Measurements from ENCODE around the gene MPZL1. TPM values are rescaled to one million over a fixed set of nuclear protein-coding genes. Genes with fewer than 3 reads are reported as not detected.
"Not testable (repeated sequence)": the region's sequence is repeated elsewhere in the genome, so short reads cannot be mapped to it uniquely, and the experiment has no call there.

The MPZL1 gene
- total and polyA plus RNA-seq, 2 donors (not counting 3 experiments of a cell fraction or from before 2014, with no cell fraction given) = 41.7 to 99.1 TPM

DNA sequence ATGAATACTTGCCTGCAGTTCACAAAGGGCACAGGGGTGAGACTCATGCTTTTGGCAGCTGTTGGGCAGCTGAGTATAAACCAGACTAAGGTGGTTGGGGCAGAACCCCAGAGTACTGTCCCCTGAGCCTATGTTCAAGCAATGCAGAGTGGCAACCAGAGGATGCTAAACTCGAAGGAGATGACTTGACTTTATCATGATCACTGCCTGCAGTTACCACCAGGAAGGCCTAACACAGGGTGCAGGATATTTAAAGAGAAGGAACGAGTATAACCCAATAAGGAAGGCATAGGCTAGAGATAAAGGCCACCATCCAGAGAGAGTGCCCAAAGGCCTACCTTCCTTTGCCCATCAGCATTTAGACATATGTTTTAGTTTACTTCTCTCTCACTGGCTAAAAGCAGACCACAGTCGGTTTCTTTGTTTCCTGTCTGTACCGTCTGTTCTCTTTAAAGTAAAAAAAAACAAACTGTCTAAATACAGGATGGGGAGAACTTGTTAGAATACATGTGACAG is 83.3 kb downstream of the MPZL1 start:
- no peak for FAIRE-seq

DNA sequence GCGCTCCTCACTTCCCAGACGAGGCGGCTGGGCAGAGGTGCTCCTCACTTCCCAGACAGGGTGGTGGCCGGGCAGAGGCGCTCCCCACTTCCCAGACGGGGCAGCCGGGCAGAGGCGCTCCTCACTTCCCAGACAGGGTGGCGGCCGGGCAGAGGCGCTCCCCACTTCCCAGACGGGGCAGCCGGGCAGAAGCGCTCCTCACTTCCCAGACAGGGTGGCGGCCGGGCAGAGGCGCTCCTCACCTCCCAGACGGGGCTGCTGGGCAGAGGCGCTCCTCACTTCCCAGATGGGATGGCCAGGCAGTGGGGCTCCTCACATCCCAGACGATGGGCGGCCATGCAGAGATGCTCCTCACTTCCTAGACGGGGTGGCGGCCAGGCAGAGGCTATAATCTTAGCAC is 84.5 kb downstream of the MPZL1 start:
- H3K4me2 ChIP-seq (ENCODE audit: insufficient read depth, low read length); H2AFZ ChIP-seq (ENCODE audit: low read depth, low read length); intact Hi-C loops (cut with micrococcal nuclease); H3K9me3 ChIP-seq (replicated peaks; ENCODE audit: control insufficient read depth, insufficient read depth, low read length); H3K9me1 ChIP-seq (replicated peaks; ENCODE audit: control insufficient read depth, extremely low read depth, insufficient read depth, low read length); H3K36me3 ChIP-seq (ENCODE audit: control insufficient read depth in 2 of 2, extremely low read depth in 1 of 2, insufficient read depth in 2 of 2, low read length in 2 of 2); DNase-seq (ENCODE audit: low read depth, low spot score); H3K27me3 ChIP-seq (ENCODE audit: control insufficient read depth in 2 of 2, insufficient read depth in 2 of 2, low read length in 2 of 2); FAIRE-seq; H3K4me1 ChIP-seq (ENCODE audit: control insufficient read depth, extremely low read depth, insufficient read depth, low read length); POLR2A ChIA-PET; H3K79me2 ChIP-seq (ENCODE audit: control insufficient read depth, insufficient read depth, low read length); dilution Hi-C loops (cut with MboI; ENCODE audit: extremely low pct_ligation_motif_present, low sequenced_read_pairs); H3K4me3 ChIP-seq (replicated peaks in 1 of 3; ENCODE audit: insufficient read depth in 1 of 3, low read depth in 1 of 3, low read length in 3 of 3); BruUV-seq (replicated peaks); H3K9ac ChIP-seq (replicated peaks; ENCODE audit: extremely low read depth, insufficient read depth, low read length); H3K27ac ChIP-seq (ENCODE audit: insufficient read depth, low read depth, low read length); H4K20me1 ChIP-seq (replicated peaks; ENCODE audit: control insufficient read depth, extremely low read depth, insufficient read depth, low read length): not testable (repeated sequence)
- CTCF ChIA-PET = interaction anchor here (2.3 kb wide), 1 partner anchor 276 kb away, joined by 9 read pairs; no protein-coding TSS in a partner anchor

More for the DNA sequence above, 83.3 kb downstream of the MPZL1 start:
- TF ChIP-seq, protein P1, sequence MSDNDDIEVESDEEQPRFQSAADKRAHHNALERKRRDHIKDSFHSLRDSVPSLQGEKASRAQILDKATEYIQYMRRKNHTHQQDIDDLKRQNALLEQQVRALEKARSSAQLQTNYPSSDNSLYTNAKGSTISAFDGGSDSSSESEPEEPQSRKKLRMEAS (IDR thresholded peaks at IDR 0.05; ENCODE audit: insufficient read depth, insufficient read length) = no peak
- TF ChIP-seq POLR2AphosphoS5 (IDR thresholded peaks at IDR 0.05; ENCODE audit: insufficient read depth, low read depth, low read length) (no peak), POLR2A (IDR thresholded peaks at IDR 0.05; ENCODE audit: low read depth, low read length) (no peak), FOS (IDR thresholded peaks at IDR 0.05; ENCODE audit: borderline replicate concordance, insufficient read depth, low read length) (no peak), GATA2 (IDR thresholded peaks at IDR 0.05; ENCODE audit: insufficient read depth, insufficient read length, low read depth, low read length) (no peak), JUN (IDR thresholded peaks at IDR 0.05; ENCODE audit: borderline replicate concordance, insufficient read depth, insufficient read length, low read depth) (no peak), MYC (IDR thresholded peaks at IDR 0.05; ENCODE audit: low read depth, low read length) (no peak), EZH2 (IDR thresholded peaks at IDR 0.05; ENCODE audit: borderline replicate concordance, low read depth, low read length, severe bottlenecking) (no peak)
- TF ChIP-seq, protein P2, sequence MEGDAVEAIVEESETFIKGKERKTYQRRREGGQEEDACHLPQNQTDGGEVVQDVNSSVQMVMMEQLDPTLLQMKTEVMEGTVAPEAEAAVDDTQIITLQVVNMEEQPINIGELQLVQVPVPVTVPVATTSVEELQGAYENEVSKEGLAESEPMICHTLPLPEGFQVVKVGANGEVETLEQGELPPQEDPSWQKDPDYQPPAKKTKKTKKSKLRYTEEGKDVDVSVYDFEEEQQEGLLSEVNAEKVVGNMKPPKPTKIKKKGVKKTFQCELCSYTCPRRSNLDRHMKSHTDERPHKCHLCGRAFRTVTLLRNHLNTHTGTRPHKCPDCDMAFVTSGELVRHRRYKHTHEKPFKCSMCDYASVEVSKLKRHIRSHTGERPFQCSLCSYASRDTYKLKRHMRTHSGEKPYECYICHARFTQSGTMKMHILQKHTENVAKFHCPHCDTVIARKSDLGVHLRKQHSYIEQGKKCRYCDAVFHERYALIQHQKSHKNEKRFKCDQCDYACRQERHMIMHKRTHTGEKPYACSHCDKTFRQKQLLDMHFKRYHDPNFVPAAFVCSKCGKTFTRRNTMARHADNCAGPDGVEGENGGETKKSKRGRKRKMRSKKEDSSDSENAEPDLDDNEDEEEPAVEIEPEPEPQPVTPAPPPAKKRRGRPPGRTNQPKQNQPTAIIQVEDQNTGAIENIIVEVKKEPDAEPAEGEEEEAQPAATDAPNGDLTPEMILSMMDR (IDR thresholded peaks at IDR 0.05; ENCODE audit: extremely low read depth in 1 of 2, insufficient read depth in 1 of 2, low read depth in 1 of 2, low read length in 2 of 2) = no peak
- H3K9me1 ChIP-seq (replicated peaks; ENCODE audit: control insufficient read depth, extremely low read depth, insufficient read depth, low read length) = no peaks in the 10 kb centered on the region
- H3K9me3 ChIP-seq (replicated peaks; ENCODE audit: control insufficient read depth, insufficient read depth, low read length) = no peaks in the 10 kb centered on the region
- H3K79me2 ChIP-seq (ENCODE audit: control insufficient read depth, insufficient read depth, low read length) = no peaks in the 10 kb centered on the region
- no peak overlapping the region for H3K4me2 ChIP-seq (ENCODE audit: insufficient read depth, low read length)
- no peak for DNase-seq (ENCODE audit: low read depth, low spot score)
- H3K36me3 ChIP-seq (ENCODE audit: control insufficient read depth in 2 of 2, extremely low read depth in 1 of 2, insufficient read depth in 2 of 2, low read length in 2 of 2) = no peaks in the 10 kb centered on the region
- ChIA-PET CTCF (no interaction called here), POLR2A (no interaction called here)
- BruUV-seq (replicated peaks) = no TSS peak
- no peaks in the 10 kb centered on the region for H3K27me3 ChIP-seq (ENCODE audit: control insufficient read depth in 2 of 2, insufficient read depth in 2 of 2, low read length in 2 of 2)
- no peaks in the 10 kb centered on the region for H4K20me1 ChIP-seq (replicated peaks; ENCODE audit: control insufficient read depth, extremely low read depth, insufficient read depth, low read length)
- no peak overlapping the region for H3K9ac ChIP-seq (replicated peaks; ENCODE audit: extremely low read depth, insufficient read depth, low read length)
- peaks cover 5% of the 10 kb centered on the region for H3K4me1 ChIP-seq (ENCODE audit: control insufficient read depth, extremely low read depth, insufficient read depth, low read length)
- dilution Hi-C loops (cut with MboI; ENCODE audit: extremely low pct_ligation_motif_present, low sequenced_read_pairs) = no loop called here
- intact Hi-C loops (cut with micrococcal nuclease) = no loop called here
- no peak overlapping the region for H3K27ac ChIP-seq (ENCODE audit: insufficient read depth, low read depth, low read length)
- no peak overlapping the region for H3K4me3 ChIP-seq (replicated peaks in 1 of 3; ENCODE audit: insufficient read depth in 1 of 3, low read depth in 1 of 3, low read length in 3 of 3)
- H2AFZ ChIP-seq (ENCODE audit: low read depth, low read length) = no peak overlapping the region

DNA sequence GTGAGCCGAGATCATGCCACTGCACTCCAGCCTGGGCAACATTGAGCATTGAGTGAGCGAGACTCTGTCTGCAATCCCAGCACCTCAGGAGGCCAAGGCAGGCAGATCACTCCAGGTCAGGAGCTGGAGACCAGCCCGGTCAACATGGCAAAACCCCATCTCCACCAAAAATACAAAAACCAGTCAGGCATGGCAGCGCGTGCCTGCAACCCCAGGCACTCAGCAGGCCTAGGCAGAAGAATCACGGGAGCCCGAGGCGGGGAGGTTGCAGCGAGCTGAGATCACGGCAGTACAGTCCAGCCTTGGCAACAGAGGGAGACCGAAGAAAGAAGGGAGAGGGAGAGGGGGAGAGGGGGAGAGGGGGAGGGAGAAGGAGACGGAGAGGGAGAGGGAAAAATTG is 84.9 kb downstream of the MPZL1 start:
- BruUV-seq (replicated peaks); H3K27me3 ChIP-seq (ENCODE audit: control insufficient read depth in 2 of 2, insufficient read depth in 2 of 2, low read length in 2 of 2); H2AFZ ChIP-seq (ENCODE audit: low read depth, low read length); H3K27ac ChIP-seq (ENCODE audit: insufficient read depth, low read depth, low read length); H3K4me1 ChIP-seq (ENCODE audit: control insufficient read depth, extremely low read depth, insufficient read depth, low read length); dilution Hi-C loops (cut with MboI; ENCODE audit: extremely low pct_ligation_motif_present, low sequenced_read_pairs); FAIRE-seq; H3K36me3 ChIP-seq (ENCODE audit: control insufficient read depth in 2 of 2, extremely low read depth in 1 of 2, insufficient read depth in 2 of 2, low read length in 2 of 2); H4K20me1 ChIP-seq (replicated peaks; ENCODE audit: control insufficient read depth, extremely low read depth, insufficient read depth, low read length); H3K79me2 ChIP-seq (ENCODE audit: control insufficient read depth, insufficient read depth, low read length); H3K4me3 ChIP-seq (replicated peaks in 1 of 3; ENCODE audit: insufficient read depth in 1 of 3, low read depth in 1 of 3, low read length in 3 of 3); POLR2A ChIA-PET; H3K9me1 ChIP-seq (replicated peaks; ENCODE audit: control insufficient read depth, extremely low read depth, insufficient read depth, low read length); DNase-seq (ENCODE audit: low read depth, low spot score); H3K4me2 ChIP-seq (ENCODE audit: insufficient read depth, low read length); H3K9ac ChIP-seq (replicated peaks; ENCODE audit: extremely low read depth, insufficient read depth, low read length); intact Hi-C loops (cut with micrococcal nuclease); H3K9me3 ChIP-seq (replicated peaks; ENCODE audit: control insufficient read depth, insufficient read depth, low read length): not testable (repeated sequence)
- CTCF ChIA-PET = interaction anchor here (1.0 to 2.3 kb wide), 3 partner anchors 10 to 276 kb away, joined by 3 to 9 read pairs (median 4); no protein-coding TSS in a partner anchor
